ENCODE data around the gene TRIP13.
A peak's percentile ranks its signal among the peaks of the same experiment; 100 is the strongest.

TRIP13 gene

GRCh38 chr5:963310-963672 is 70.6 kb downstream of the TRIP13 start:
- Mint-ChIP-seq H3K36me3 (ENCODE audit: insufficient read depth) (no peaks in the 10 kb centered on the region), H3K9me3 (no peaks in the 10 kb centered on the region), H3K4me3 (peak overlapping the region; percentile 31), H3K27ac (ENCODE audit: low read depth) (peak overlapping the region; percentile 41), H3K4me1 (peaks cover 16% of the 10 kb centered on the region), H3K27me3 (peaks cover 83% of the 10 kb centered on the region)
- no peak for DNase-seq (ENCODE audit: low spot score in 2 of 2)
- ATAC-seq (replicated peaks; ENCODE audit: extremely low read depth, poor library complexity, severe bottlenecking), result no peak

GRCh38 chr5:963673-964531 is 71.2 kb downstream of the TRIP13 start:
- Mint-ChIP-seq H3K4me1 (peaks cover 16% of the 10 kb centered on the region), H3K4me3 (peak overlapping the region; percentile 31), H3K27me3 (peaks cover 89% of the 10 kb centered on the region), H3K9me3 (no peaks in the 10 kb centered on the region), H3K27ac (ENCODE audit: low read depth) (peak overlapping the region; percentile 41), H3K36me3 (ENCODE audit: insufficient read depth) (no peaks in the 10 kb centered on the region)
- ATAC-seq (replicated peaks; ENCODE audit: extremely low read depth, poor library complexity, severe bottlenecking), result peak; percentile 67
- DNase-seq (ENCODE audit: low spot score in 2 of 2), result no peak

GRCh38 chr5:964821-965220 is 72.1 kb downstream of the TRIP13 start:
- DNase-seq (ENCODE audit: low spot score in 2 of 2) (no peak), ATAC-seq (replicated peaks; ENCODE audit: extremely low read depth, poor library complexity, severe bottlenecking) (no peak)
- no peak overlapping the region for H3K27ac Mint-ChIP-seq (ENCODE audit: low read depth)
- H3K36me3 Mint-ChIP-seq (ENCODE audit: insufficient read depth), result no peaks in the 10 kb centered on the region
- H3K4me1 Mint-ChIP-seq, result peaks cover 16% of the 10 kb centered on the region
- no peak overlapping the region for H3K4me3 Mint-ChIP-seq
- no peaks in the 10 kb centered on the region for H3K9me3 Mint-ChIP-seq
- H3K27me3 Mint-ChIP-seq, result peaks cover 98% of the 10 kb centered on the region

GRCh38 chr5:965604-966344 is 73.1 kb downstream of the TRIP13 start:
- no peak overlapping the region for H3K4me3 Mint-ChIP-seq
- ATAC-seq (replicated peaks; ENCODE audit: extremely low read depth, poor library complexity, severe bottlenecking), result no peak
- no peak overlapping the region for H3K27ac Mint-ChIP-seq (ENCODE audit: low read depth)

GRCh38 chr5:966345-966710 is 73.6 kb downstream of the TRIP13 start:
- ATAC-seq (replicated peaks; ENCODE audit: extremely low read depth, poor library complexity, severe bottlenecking) (no peak), DNase-seq (ENCODE audit: low spot score in 2 of 2) (no peak)
- Mint-ChIP-seq H3K27ac (ENCODE audit: low read depth) (no peak overlapping the region), H3K4me3 (no peak overlapping the region), H3K36me3 (ENCODE audit: insufficient read depth) (no peaks in the 10 kb centered on the region), H3K27me3 (peaks cover 96% of the 10 kb centered on the region), H3K4me1 (peaks cover 9% of the 10 kb centered on the region), H3K9me3 (no peaks in the 10 kb centered on the region)

More at GRCh38 chr5:965604-966344, 73.1 kb downstream of the TRIP13 start:
- Mint-ChIP-seq H3K27me3 (peaks cover 96% of the 10 kb centered on the region), H3K36me3 (ENCODE audit: insufficient read depth) (no peaks in the 10 kb centered on the region), H3K9me3 (no peaks in the 10 kb centered on the region), H3K4me1 (peaks cover 11% of the 10 kb centered on the region)
- DNase-seq (ENCODE audit: low spot score in 2 of 2), result no peak

- peaks cover 96% of the 10 kb centered on the region for H3K27me3 Mint-ChIP-seq
- H3K36me3 Mint-ChIP-seq (ENCODE audit: insufficient read depth), result no peaks in the 10 kb centered on the region
- no peak overlapping the region for H3K4me3 Mint-ChIP-seq
- ATAC-seq (replicated peaks; ENCODE audit: extremely low read depth, poor library complexity, severe bottlenecking) (no peak), DNase-seq (ENCODE audit: low spot score in 2 of 2) (no peak)
- peaks cover 9% of the 10 kb centered on the region for H3K4me1 Mint-ChIP-seq
- no peaks in the 10 kb centered on the region for H3K9me3 Mint-ChIP-seq
- no peak overlapping the region for H3K27ac Mint-ChIP-seq (ENCODE audit: low read depth)
Measured at GRCh38 chr5:966941-967340, 74.3 kb downstream of the TRIP13 start.

All from central memory CD8-positive, alpha-beta T cell (primary cell).